GM23338 (cell line): ENCODE data around the gene ITIH2. TPM values are rescaled to one million over a fixed set of nuclear protein-coding genes. Genes with fewer than 3 reads are reported as not detected.

Experiments used
- ATAC-seq: fragments of 200-7000 bp; cut with Tn5 transposase; 3 replicates; pipeline ENCODE4 v1.9.1; 2020
- DNase-seq: peaks from one replicate; pipeline ENCODE4 v3.0.0-alpha.2; 2015; ENCODE audit warnings: low spot score
- H2AFZ ChIP-seq: fragments of 200-600 bp; sonication (generic); 2 replicates; pipeline ENCODE4 v1.8.0; 2016; ENCODE audit warnings: antibody characterized with exemption, mild to moderate bottlenecking, moderate library complexity
- H3F3A ChIP-seq: fragments of 200-600 bp; sonication (generic); replicated peaks from 2 replicates; pipeline ENCODE4 v1.8.0; 2017; ENCODE audit warnings: antibody characterized with exemption, mixed run types, low read depth
- H3K27ac ChIP-seq: fragments of 200-600 bp; sonication (generic); 2 replicates; pipeline ENCODE4 v1.6.1; 2016; ENCODE audit warnings: low read depth
- H3K27me3 ChIP-seq: fragments of 200-600 bp; sonication (generic); 2 replicates; pipeline ENCODE4 v1.8.0; 2016; ENCODE audit warnings: mild to moderate bottlenecking, mixed run types, moderate library complexity; ENCODE audit not compliant: insufficient read depth
- H3K36me3 ChIP-seq: fragments of 200-600 bp; sonication (generic); 2 replicates; pipeline ENCODE4 v1.8.0; 2016; ENCODE audit warnings: mild to moderate bottlenecking; ENCODE audit not compliant: insufficient read depth
- H3K4me1 ChIP-seq: fragments of 200-600 bp; sonication (generic); 2 replicates; pipeline ENCODE4 v1.8.0; 2016; ENCODE audit warnings: mild to moderate bottlenecking, moderate library complexity; ENCODE audit not compliant: insufficient read depth
- H3K4me2 ChIP-seq: fragments of 200-600 bp; sonication (generic); 2 replicates; pipeline ENCODE4 v1.7.1; 2017; ENCODE audit warnings: mixed run types
- H3K4me3 ChIP-seq: fragments of 200-600 bp; sonication (generic); 2 replicates; pipeline ENCODE4 v1.6.1; 2016; ENCODE audit warnings: mixed run types
- H3K79me2 ChIP-seq: fragments of 200-600 bp; sonication (generic); replicated peaks from 2 replicates; pipeline ENCODE4 v1.8.0; 2017; ENCODE audit warnings: mild to moderate bottlenecking; ENCODE audit not compliant: insufficient read depth
- H3K9me2 ChIP-seq: fragments of 200-600 bp; sonication (generic); 2 replicates; pipeline ENCODE4 v1.8.0; 2017; ENCODE audit not compliant: insufficient read depth
- H4K20me1 ChIP-seq: fragments of 200-600 bp; sonication (generic); replicated peaks from 2 replicates; pipeline ENCODE4 v1.8.0; 2017; ENCODE audit warnings: mild to moderate bottlenecking; ENCODE audit not compliant: insufficient read depth
- H3K27ac Mint-ChIP-seq: 2 replicates; pipeline ENCODE4 v1.8.0; 2020; ENCODE audit warnings: inconsistent platforms, mild to moderate bottlenecking, moderate library complexity, mixed read lengths
- H3K27me3 Mint-ChIP-seq: 3 replicates; pipeline ENCODE4 v1.8.0; 2022; ENCODE audit warnings: low read depth, mild to moderate bottlenecking, moderate library complexity, mixed read lengths, inconsistent platforms; ENCODE audit not compliant: insufficient read depth, poor library complexity
- H3K36me3 Mint-ChIP-seq: 3 replicates; pipeline ENCODE4 v1.8.0; 2021; ENCODE audit warnings: low read depth, mild to moderate bottlenecking, inconsistent platforms, moderate library complexity, mixed read lengths
- H3K4me1 Mint-ChIP-seq: 3 replicates; pipeline ENCODE4 v1.8.0; 2020; ENCODE audit warnings: mild to moderate bottlenecking, inconsistent platforms, mixed read lengths
- H3K4me3 Mint-ChIP-seq: 3 replicates; pipeline ENCODE4 v1.8.0; 2021; ENCODE audit warnings: moderate library complexity, mild to moderate bottlenecking, inconsistent platforms, mixed read lengths
- H3K9me3 Mint-ChIP-seq: 3 replicates; pipeline ENCODE4 v1.8.0; 2020; ENCODE audit warnings: moderate library complexity, mild to moderate bottlenecking, inconsistent platforms, mixed read lengths
- CREB1 ChIP-seq: fragments of 250-450 bp; sonication (Bioruptor Pico); IDR thresholded peaks from 2 replicates; pipeline ENCODE4 v1.5.0; 2020; ENCODE audit warnings: low read depth, mild to moderate bottlenecking, moderate library complexity
- CTCF ChIP-seq, 2 experiments: fragments of 200-600 bp in 1 of 2; sonication (generic) in 1 of 2; conservative IDR thresholded peaks; 2 replicates each; pipeline versions ENCODE4 v1.5.1 to v1.6.1; 2016 to 2017; ENCODE audit warnings: antibody characterized with exemption in 2 of 2, low read depth in 2 of 2, mild to moderate bottlenecking in 2 of 2, moderate library complexity in 1 of 2
- ETS1 ChIP-seq: IDR thresholded peaks from 2 replicates; pipeline ENCODE4 v1.6.1; 2016; ENCODE audit warnings: antibody characterized with exemption
- EZH2 ChIP-seq: fragments of 200-600 bp; sonication (generic); IDR thresholded peaks from one replicate; pipeline ENCODE4 v1.8.0; 2017; ENCODE audit warnings: antibody characterized with exemption, mild to moderate bottlenecking, low read depth; ENCODE audit not compliant: unreplicated experiment
- EZH2phosphoT487 ChIP-seq: fragments of 200-600 bp; sonication (generic); IDR thresholded peaks from one replicate; pipeline ENCODE4 v1.8.1; 2018; ENCODE audit warnings: antibody characterized with exemption; ENCODE audit not compliant: unreplicated experiment
- JUNB ChIP-seq: IDR thresholded peaks from one replicate; pipeline ENCODE4 v1.6.1; 2016; ENCODE audit warnings: antibody characterized with exemption; ENCODE audit not compliant: unreplicated experiment
- NANOG ChIP-seq: IDR thresholded peaks from 2 replicates; pipeline ENCODE4 v1.6.1; 2016; ENCODE audit warnings: antibody characterized with exemption, borderline replicate concordance
- POLR2AphosphoS5 ChIP-seq: IDR thresholded peaks from 2 replicates; pipeline ENCODE4 v1.6.1; 2016; ENCODE audit warnings: antibody characterized with exemption, low read depth
- REST ChIP-seq: IDR thresholded peaks from one replicate; pipeline ENCODE4 v1.6.1; 2018; ENCODE audit warnings: antibody characterized with exemption; ENCODE audit not compliant: unreplicated experiment
- STAT1 ChIP-seq: IDR thresholded peaks from one replicate; pipeline ENCODE4 v1.6.1; 2016; ENCODE audit warnings: antibody characterized with exemption; ENCODE audit not compliant: unreplicated experiment
- ZNF114 ChIP-seq: fragments of 250-450 bp; sonication (Bioruptor Pico); IDR thresholded peaks from 2 replicates; pipeline ENCODE4 v1.5.0; 2020; ENCODE audit warnings: mild to moderate bottlenecking, moderate library complexity
- ZNF331 ChIP-seq: fragments of 250-450 bp; sonication (Bioruptor Pico); IDR thresholded peaks from 2 replicates; pipeline ENCODE4 v1.5.0; 2020; ENCODE audit warnings: low read depth, mild to moderate bottlenecking, moderate library complexity
- ZNF462 ChIP-seq: fragments of 250-450 bp; sonication (Bioruptor Pico); IDR thresholded peaks from 2 replicates; pipeline ENCODE4 v1.5.0; 2020; ENCODE audit warnings: mild to moderate bottlenecking, moderate library complexity
- polyA plus RNA-seq: library from polyadenylated mRNA; unstranded; fragments of >200 nt; fragmentation: Nextera tagmentation; extraction: Ambion mirVana; gene quantifications from 2 replicates; pipeline ENCODE4 v1.2.1, GENCODE V29; 2016
- total RNA-seq: library from RNA; depleted of rRNA; stranded (reverse); fragments of >200 nt; shearing (Covaris generic); gene quantifications from 2 replicates; pipeline ENCODE4 v1.2.3, GENCODE V29; 2014

The ITIH2 gene
- total and polyA plus RNA-seq, 2 experiments from 2014 or later: 0.10 TPM; not detected in 1

GRCh38 chr10:7706534-7707073 lies 3.5 kb downstream of the ITIH2 start (continued):
- TF ChIP-seq ZNF331 (CRISPR knock-in tag): no peak
- no peak for TF ChIP-seq NANOG
- no peak for TF ChIP-seq CREB1 (CRISPR knock-in tag)
- no peak for TF ChIP-seq EZH2phosphoT487
- no peak for TF ChIP-seq POLR2AphosphoS5

GRCh38 chr10:7707102-7707501 lies 4.0 kb downstream of the ITIH2 start:
- H3K4me3 ChIP-seq: no peak overlapping the region
- H3K9me3 Mint-ChIP-seq: no peaks in the 10 kb centered on the region
- DNase-seq (no peak), ATAC-seq (no peak)
- no peak overlapping the region for H3K4me3 Mint-ChIP-seq
- no peaks in the 10 kb centered on the region for H3K9me2 ChIP-seq
- no peaks in the 10 kb centered on the region for H3K27me3 ChIP-seq
- no peaks in the 10 kb centered on the region for H4K20me1 ChIP-seq
- no peak overlapping the region for H3K4me2 ChIP-seq
- TF ChIP-seq JUNB: no peak
- TF ChIP-seq ZNF114 (CRISPR knock-in tag): no peak
- TF ChIP-seq POLR2AphosphoS5: no peak
- no peak for TF ChIP-seq STAT1
- no peak for TF ChIP-seq ETS1
- no peak for TF ChIP-seq REST
- no peak for TF ChIP-seq EZH2
- no peak for TF ChIP-seq ZNF331 (CRISPR knock-in tag)
- no peak for TF ChIP-seq CREB1 (CRISPR knock-in tag)
- no peak for TF ChIP-seq CTCF (conservative IDR thresholded peaks at IDR 0.05; ENCODE audit: low read depth in 2 of 2)
- TF ChIP-seq ZNF462: no peak
- no peak for TF ChIP-seq EZH2phosphoT487
- no peak for TF ChIP-seq NANOG
- H3K36me3 ChIP-seq: no peaks in the 10 kb centered on the region
- no peak overlapping the region for H3K27ac ChIP-seq
- no peaks in the 10 kb centered on the region for H3K36me3 Mint-ChIP-seq
- no peaks in the 10 kb centered on the region; the same call in 1 of the 2 replicates for H3K4me1 ChIP-seq
- H3K79me2 ChIP-seq: no peaks in the 10 kb centered on the region
- no peaks in the 10 kb centered on the region for H3F3A ChIP-seq
- no peaks in the 10 kb centered on the region for H3K27me3 Mint-ChIP-seq
- H2AFZ ChIP-seq: no peak overlapping the region
- no peak overlapping the region for H3K27ac Mint-ChIP-seq
- peaks cover 10% of the 10 kb centered on the region for H3K4me1 Mint-ChIP-seq
